ENCODE data around the gene COX4I1.
A peak's percentile ranks its signal among the peaks of the same experiment; 100 is the strongest.

The COX4I1 gene

DNA sequence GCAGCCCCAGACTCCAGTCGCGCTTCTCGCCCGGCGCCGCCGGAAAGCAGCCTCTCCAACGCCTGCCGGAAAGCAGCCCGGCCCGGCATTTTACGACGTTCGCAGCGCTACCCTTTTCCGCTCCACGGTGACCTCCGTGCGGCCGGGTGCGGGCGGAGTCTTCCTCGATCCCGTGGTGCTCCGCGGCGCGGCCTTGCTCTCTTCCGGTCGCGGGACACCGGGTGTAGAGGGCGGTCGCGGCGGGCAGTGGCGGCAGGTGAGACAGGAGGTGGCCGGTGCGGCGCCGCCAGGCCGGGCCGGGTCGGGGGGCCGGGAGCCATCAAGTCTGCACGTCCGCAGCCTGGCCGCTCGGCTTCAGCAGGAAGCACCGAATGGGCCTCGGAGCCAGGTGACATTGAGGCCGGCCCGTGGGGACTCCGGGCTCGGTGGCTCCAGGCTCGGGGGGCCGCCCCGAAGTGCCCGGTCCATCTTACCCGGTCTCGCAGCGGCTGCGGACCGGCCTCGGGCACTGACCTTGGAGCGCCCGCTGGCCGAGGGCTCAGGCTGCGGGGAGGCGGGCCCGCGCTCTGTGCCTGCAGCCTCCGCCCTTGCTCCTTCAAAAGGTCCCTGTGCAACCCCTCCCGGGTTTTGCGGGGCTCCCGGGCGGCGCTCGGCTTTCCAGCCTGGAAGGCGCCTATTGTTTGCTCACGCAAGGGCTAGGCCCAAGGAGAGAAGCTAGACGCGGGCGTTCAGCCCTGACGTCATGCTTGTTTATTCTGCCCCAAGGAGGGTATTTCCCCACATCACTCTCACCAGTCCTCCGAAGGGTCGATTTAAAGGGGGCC is at the start of gene COX4I1, which contains the start of gene EMC8:
TSS of gene COX4I1 (plus strand) at position 199 of the 824 bp plus-strand sequence. CDS start 1,511 bp downstream, outside the sequence.
TSS of gene EMC8 (minus strand) at position 48 of the 824 bp plus-strand sequence. CDS start 249 bp downstream, outside the sequence.
- peak; percentile 93 for DNase-seq (ENCODE audit: low read depth)

DNA sequence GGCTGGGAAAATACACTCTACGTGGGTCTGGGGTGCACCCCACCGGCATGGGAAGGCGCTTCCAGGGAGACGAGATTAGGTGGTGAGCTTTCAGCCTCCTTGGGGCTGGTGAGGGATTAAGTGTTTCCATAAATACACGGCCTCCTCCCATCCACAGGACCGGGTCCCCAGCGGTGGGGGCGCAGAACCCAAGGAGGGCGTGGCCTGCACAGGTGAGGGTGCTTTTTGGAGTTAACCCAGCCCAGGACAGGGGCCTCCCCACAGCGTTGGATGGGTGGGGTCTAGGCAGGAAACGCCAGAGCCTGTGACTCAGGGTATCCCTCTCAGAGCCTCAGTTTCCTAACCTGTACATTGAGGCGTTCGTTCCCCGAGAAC is 49.7 kb upstream of the COX4I1 start:
- no peak for DNase-seq (ENCODE audit: low read depth)

DNA sequence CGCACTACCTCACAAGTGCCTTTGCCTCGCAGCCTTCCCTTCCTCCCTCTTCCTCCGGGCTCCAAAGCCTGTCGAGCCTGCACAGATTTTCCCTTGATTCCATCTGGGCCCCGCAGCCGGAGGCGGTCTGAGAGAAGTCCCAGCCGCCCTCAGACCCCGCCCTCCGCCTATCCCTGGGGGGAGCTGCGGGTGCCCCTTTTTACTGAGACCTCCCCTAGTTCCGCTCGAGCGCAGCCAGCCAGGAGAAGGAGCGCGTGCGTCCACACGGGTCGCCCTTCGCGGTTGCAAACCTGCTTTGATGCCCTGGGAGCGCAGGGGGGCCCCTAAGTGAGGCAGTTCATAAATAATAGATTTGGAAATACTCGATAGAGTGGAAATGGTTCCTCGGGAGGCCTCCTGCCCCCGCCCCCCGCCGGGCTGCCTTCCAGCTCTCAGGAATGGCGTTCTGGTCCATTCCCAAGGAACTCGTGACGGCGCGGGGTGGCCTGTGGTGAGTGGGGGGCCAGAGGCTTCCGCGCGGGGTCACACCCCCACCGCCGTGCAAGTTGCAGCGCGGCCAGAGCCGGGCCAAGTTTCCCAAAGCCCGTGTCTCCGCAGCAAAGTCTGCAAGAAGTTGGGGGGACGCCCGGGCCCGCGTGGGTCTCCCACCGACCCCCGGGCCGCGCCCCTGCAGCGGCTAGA is 49.2 kb upstream of the COX4I1 start:
- no peak for DNase-seq (ENCODE audit: low read depth)

DNA sequence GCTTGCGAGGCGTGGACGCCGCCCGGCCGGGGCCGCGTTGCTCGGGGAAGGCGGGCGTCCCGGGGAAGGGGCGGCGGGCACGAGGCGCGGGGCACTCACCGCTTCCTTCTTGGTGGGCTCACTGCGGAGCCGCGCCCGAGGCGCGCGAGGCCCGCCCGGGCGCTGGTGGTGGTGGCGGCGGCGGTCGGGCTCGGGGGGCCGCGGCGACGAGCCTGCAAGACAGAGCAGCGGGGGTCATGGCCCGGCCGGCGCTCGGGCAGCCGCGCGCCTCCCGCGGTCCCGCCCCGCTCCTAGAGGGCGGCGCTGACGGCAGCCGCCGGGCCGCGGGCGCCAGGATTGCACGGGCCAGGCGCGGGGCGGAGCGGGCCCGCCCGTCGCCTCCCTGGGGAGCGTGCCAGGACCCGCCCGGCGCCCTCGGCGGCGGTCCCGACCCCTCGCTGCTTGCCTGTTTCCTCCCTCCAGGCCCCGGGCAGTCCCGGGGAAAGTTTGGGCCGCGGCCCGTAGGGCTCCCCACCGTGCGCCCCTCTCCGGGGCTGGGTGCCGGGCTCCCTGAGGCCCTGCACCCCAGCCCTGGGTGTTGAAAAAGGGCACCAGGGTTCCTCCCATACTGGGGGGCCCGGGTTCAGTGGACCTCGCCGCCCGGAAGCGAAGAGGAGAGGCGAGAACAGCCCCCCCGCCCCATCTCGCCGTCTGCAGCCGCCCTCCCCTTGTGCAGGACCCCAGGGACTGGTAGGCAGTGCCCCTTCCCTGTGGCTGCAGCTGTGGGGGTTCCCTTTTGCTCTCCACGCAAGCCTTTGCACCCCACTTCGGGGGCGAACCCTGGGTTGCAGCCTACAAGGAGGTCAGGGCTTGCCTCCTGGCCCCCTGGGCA is 48.4 kb upstream of the COX4I1 start, which contains the start of gene C16orf74:
TSS of gene C16orf74 (minus strand) at position 270 of the 871 bp plus-strand sequence. CDS start 15,879 bp downstream, outside the sequence.
- DNase-seq (ENCODE audit: low read depth): no peak

DNA sequence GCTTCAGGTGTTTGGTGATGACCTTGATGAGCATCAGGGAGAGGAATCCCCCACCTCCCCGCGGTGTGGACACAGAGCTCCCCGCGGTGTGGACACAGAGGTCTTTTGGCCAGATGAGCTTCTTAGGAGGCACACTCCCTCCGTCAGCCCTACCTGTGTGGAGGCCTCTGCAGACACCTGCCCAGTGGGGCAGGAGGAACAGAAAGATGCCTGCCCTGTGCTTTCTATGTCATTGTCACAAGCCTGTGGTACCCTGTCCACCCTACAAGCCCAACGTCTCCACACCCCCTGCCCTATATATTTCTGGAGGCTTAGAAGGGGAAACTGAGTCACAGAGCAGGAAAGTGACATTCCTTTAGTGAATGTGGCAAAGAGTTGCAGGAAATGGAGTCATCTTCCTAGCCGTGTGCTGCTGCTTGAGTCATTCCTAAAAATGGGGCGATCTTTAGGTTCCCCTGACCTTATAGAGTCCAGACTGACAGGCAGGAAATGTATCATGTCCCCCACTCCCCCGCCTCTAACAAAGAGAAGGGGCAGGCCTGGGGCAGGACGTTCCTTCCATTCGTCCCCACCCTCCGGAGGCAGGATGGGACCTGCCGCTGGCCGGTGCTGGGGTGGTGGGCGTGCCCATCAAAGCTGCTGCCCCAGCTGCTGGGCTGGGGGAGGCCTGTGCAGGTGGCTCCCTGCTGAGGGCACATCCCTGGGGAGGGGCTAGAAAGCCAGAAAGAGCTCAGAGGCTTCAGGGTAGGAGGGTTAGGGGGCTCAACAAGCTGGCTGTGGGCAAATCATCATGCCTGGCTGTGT is 47.6 kb upstream of the COX4I1 start:
- DNase-seq (ENCODE audit: low read depth): no peak

DNA sequence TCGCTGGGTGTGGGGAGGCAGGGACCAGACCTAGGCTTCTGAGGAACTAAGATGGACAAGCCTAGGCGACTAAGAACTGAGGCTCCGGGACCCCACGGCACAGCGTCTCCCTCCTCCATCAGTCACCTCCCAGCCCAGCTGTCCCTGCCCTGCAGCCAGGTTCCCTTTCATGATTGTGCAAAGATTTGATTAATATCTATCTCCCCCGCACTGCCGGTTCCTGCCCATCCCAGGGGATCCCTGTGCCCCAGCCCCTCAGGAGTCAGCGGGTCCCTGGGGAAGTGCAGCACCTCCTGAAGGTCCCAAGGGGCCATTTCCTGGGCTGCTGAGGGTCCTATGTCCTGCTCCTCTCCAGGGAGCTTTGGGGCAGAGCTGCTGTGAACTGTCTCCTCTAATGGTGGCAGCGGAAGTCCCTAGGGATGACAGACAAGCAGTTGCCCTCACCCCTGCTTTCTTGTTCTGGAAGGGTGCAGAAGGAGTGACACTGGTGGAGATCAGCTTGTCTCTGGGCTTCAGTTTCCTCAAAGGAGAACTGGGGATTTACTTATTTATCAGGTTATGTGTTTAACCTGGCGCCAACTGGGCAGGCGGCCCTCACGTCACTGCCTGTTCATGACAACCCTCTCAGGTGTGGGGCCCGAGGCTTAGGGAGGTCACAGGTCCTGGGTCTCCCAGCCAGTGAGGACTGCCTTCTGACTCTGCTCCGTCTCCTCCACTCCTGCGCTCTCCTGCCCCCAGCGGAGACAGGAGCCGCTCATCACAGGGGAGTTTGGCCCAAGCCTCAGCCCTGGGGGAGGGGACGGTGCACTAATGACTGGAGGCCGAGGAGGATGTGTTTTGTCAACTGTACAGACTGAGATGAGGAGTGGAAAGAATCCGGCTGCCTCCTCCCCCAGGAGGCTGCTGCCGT is 46.7 kb upstream of the COX4I1 start:
- no peak for DNase-seq (ENCODE audit: low read depth)

DNA sequence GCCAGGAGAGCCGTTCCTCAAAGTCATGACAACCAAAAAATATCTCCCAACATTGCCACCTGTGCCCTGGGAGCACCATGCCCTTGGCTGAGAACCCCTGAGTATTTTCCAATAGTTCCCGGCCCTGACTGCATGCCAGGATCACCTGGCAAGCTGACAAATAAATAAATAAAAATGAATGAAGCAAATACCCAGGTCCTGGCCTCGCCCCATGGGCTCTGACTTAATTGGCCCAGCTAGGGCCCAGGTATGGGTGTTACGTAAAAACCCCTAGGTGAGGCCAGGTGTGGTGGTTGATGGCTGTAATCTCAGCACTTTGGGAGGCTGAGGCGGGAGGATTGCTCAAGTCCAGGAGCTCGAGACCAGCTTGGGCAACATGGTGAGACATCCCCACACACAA is 45.9 kb upstream of the COX4I1 start:
- DNase-seq (ENCODE audit: low read depth): no peak

DNA sequence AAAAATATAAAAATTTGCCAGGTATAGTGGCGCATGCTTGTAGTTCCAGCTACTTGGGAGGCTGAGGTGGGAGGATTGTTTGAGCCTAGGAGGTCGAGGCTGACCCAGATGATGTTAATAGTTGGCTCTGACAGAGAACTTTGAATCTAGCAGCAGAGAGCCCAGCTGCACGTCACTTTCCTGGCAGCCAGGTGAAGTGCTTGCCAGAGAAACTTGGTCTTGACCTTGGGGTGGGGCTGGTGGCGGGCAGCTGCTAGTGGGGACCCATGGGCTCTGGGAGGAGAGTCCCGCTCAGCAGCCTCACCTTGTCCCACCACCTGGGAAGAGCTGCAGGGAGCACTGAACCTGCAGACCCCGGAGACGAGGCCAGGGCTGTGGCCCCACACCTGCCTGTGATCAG is 45.5 kb upstream of the COX4I1 start:
- DNase-seq (ENCODE audit: low read depth): no peak

DNA sequence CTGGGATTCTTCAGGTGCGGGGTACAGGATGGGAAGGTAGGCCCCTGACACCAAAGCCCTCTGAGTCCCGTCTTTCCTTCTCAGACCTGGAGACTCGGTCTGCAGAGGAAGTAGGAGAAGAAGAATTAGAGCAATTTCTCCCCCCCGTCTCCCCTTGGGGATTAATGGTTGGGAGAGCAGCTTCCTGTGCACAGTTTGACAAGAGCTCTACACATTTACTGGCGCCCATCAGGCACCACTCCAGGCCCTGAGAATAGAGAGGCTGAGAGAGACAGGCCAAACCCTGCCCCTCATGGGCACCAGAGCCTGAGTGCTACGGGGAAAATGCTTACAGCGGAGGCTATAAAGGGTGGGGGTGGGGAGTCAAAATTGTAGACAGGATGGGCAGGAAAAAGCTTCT is 45.1 kb upstream of the COX4I1 start:
- DNase-seq (ENCODE audit: low read depth): no peak

DNA sequence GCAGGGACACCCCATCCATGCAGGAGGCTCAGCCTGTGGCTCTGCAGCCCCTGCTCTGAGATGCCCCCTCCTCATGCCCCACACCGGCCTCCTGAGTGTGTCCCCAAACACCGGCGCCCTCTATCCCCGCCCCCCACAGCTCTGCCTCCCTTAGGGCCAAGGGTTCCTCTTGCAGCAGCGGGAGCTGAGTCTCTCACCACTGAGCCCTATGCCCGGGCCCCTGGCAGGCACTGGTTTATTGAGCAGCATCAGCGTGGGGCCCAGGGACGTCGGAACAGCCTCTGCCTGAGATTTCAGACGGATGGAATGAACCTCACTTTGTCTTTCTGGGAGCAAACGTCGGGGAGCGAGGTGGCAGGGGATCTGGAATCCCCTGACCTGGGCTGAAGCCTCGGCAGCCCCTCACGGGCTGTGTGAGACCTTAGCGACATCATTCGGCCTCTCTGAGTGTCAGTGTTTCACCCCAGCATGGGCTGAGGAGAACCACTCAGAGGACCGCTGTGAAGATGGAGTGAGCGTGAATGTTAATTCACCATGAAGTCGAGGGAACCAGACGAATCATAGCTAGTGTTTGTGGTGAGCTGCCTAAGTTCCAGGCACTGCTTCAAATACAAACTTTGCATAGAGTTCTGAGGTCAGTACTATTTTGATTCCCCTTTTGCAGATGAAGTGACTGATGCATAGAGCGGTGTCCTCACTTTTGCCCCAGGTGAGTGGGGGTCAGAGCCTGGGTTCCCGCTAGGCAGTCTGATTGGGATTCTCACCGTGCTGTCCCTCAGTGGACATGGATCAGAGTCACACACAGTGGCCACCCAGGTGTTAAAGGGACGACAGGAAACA is 43.3 kb upstream of the COX4I1 start:
- no peak for DNase-seq (ENCODE audit: low read depth)

DNA sequence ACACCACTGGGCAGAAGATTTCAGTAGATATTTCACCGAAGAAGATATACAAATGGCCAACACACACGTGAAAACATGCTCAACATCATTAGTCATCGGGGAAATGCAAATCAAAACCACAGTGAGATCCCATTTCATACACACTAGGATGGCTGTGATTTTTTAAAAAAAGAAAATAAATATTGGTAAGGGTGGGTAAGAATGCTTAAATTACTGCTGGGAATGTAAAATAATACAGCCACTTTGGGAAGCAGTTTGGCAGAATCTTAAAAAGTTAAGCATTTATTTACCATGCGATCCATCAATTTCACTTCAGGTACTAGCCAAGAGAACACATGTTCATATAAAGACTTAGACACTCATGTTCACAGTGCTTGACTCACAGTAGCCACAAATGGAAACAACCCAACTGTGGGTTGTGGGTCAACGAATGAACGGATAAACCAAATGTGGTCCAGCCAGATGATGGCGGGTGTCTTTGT is 42.1 kb upstream of the COX4I1 start:
- no peak for DNase-seq (ENCODE audit: low read depth)

DNA sequence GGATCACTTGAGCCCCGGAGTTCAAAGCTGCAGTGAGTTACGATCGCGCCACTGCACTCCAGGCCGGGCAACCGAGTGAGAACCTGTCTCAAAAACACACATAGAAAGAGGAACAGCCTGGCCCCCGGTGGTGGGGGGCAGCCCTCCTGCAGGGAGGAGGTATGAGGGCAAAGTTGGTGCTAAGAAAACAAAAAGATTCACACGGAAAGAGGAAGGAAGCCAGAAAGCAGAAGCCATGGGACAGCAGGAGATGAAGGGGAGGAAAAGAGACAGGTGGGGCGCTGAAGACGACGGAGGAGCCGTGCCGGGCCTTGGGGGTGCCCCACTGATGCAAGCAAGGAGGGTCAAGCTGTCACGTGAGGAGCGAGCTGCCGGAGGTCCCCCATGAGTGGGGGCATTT is 40.4 kb upstream of the COX4I1 start:
- DNase-seq (ENCODE audit: low read depth): no peak

DNA sequence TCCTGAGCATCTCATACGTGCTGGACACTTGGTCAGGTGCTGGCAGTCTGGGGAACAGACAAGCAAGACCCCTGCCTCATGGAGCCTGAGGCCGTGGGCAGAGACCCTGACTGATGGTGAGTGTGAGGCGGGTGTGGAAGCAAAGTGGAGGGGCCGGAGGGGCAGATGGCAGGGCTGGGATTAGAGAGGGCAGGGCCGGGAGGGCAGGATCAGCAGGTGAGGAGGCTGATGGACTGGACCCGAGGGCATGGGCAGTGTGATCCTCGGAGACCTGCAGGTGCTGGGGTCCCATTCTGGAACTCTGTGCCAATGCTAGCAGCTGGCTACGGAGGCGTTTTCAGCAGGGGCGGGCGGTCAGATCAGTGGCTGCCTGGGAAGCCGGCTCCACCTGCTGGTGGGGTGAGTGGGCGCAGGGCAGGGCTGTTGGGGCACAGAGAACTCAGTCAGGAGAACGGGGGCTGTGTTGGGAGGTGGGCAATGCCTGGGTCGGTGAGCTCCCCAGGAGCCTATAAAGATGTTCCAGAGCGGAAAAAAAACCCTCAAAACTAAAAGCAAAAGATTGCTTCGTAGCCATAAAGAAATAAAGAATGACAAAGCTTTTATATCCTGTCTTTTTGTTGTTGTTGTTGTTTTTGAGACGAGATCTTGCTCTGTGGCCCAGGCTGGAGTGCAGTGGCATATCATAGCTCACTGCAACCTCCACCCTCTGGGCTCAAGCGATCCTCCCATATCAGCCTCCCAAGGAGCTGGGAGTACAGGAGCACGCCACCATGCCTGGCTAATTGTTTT is 39.7 kb upstream of the COX4I1 start:
- DNase-seq (ENCODE audit: low read depth): no peak

DNA sequence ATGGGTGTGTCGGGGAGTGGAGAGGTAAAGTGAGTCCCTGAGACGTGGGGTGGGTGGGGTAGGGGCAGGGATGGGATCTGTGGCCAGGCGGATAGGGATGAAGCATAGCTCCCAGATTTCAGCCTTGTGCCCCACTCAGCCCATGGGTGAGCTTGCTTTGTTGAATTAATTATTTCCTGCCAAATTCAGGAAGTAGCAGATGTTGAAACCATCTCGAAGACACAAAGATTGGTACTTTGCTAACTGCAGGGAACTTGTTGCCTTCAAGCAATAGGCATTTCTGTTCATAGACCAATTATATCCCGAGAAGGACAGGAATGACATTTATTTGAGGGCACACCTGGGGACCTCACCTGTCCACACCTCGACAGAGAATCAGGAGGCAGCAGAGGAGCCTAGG is 37.6 kb upstream of the COX4I1 start:
- DNase-seq (ENCODE audit: low read depth): no peak

DNA sequence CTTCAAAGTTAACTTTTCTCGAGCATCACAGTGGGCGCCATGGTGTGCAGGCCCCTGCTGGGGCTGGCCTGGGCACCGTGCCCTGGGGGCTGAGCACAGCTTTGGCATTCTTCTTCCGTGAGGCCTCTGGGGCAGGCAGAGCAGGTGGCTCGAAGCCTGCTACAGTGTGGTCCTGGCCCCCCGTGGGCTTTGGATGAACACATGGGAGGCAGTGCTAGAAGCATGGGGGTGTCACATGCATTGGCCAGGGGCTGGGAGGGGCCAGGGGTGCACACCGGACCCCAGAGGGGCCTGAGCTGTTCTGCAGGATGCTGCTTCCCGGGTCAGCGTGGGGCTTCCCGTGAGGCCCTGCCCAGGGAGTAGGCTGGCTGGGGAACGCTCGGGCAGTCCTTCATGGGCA is 36.5 kb upstream of the COX4I1 start:
- DNase-seq (ENCODE audit: low read depth): no peak

DNA sequence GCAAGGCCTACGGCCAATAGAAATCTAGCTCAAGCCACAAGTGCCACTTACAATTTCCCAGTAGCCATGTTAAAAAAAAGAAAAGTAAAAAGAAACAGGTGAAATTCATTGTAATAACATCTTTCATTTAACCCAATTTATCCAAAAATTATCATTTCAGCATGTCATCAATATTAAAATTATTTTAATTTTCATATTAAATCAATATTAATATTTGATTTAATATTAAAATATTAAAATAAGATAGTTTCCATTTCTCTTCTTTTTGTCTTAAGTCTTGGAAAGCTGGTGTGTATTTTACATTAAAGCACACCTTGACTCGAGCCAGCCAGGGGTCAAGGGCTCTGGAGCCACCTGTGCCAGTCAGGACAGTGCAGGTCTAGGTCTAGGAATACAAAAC is 35.9 kb upstream of the COX4I1 start:
- no peak for DNase-seq (ENCODE audit: low read depth)

DNA sequence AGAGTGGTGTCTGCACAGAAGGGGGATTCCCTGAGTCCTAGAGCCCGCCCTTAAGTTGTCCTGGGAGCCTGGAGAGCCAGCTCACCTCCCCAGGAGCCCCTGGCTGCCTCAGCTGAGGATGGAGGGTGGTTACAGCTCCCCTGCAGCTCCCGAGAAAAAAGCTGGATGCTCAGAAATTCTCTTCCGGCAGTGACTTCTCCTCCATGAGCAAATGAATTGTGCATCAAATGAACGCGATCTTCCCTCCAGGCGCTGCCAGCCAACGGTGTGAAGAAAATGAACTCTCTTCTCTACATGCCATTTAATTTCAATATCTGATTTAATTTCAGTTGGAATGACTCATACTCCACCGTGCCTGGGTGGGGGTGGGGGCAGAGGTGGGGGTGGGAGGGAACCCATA is 34.3 kb upstream of the COX4I1 start:
- DNase-seq (ENCODE audit: low read depth): no peak

DNA sequence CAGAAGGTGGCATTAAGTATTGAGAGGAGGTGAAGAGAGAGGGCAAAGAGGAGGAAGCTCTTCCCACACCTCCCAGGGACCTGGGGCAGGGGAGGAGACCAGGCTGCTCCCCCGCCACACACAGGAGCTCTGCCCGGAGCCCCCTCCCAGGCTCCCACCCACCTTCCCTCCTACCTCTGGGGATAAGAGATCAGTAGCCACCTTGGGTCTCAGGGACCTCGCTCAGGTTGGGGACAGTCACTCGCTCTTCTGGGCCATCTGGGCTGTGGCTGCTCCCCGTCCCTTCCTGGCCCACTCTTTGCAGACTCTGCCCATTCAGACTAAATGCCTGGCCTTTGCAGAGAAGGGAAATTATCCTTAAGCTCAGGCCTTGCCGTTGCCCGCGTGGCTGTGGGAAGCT is 33.7 kb upstream of the COX4I1 start:
- no peak for DNase-seq (ENCODE audit: low read depth)

DNA sequence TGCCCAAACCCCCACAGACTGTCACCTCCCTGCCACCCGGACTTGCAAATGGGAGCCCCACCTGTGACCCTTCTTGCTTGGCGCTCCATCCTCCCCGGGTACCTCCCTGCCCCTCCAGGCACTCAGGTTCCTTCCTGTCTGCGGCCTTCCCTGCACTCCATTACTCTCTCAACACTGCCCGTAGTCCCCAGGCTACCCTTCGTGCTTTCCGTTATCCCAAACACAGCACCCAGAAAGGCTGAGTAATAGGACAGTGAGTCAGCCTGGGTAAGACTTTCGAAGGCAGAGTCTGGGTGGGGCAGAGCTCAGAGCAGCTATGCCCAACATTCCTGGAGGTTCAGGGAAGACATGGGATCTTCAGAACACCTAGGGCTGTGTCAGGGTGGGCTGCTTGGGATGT is 32.0 kb upstream of the COX4I1 start:
- DNase-seq (ENCODE audit: low read depth): no peak
